AG04450 (cell line): ENCODE results near the gene ST3GAL5. TPM values are rescaled to one million over a fixed set of nuclear protein-coding genes. Genes with fewer than 3 reads are reported as not detected.

ENCODE experiments used
- CTCF ChIA-PET: fragments of 300-600, 350-600 bp; formaldehyde crosslinking; extraction: SDS; loops from one replicate; lab custom pipeline; 2022; ENCODE audit warnings: antibody characterized with exemption, inconsistent platforms; lab: Charles Lee
- POLR2A ChIA-PET: fragments of 350-600 bp; formaldehyde crosslinking; extraction: SDS; loops from one replicate; lab custom pipeline; 2021; ENCODE audit warnings: antibody characterized with exemption, inconsistent platforms; lab: Yijun Ruan, JAX
- DNase-seq: peaks from one replicate; pipeline ENCODE4 v3.0.0-alpha.2; 2011; ENCODE audit warnings: low read depth, low spot score
- H3K27ac ChIP-seq: one replicate; pipeline ENCODE4 v1.5.1; 2012; ENCODE audit warnings: low read depth, low read length, control low read depth
- H3K27me3 ChIP-seq: one replicate; pipeline ENCODE4 v1.6.0; 2012; ENCODE audit warnings: low read length; ENCODE audit not compliant: control insufficient read depth, insufficient read depth
- H3K4me3 ChIP-seq: 2 replicates; pipeline ENCODE4 v1.5.1; 2011; ENCODE audit warnings: mild to moderate bottlenecking, low read depth, low read length, control low read depth
- H3K9me3 ChIP-seq: 2 replicates; pipeline ENCODE4 v1.5.1; 2012; ENCODE audit warnings: low read length; ENCODE audit not compliant: control insufficient read depth, insufficient read depth
- CTCF ChIP-seq: IDR thresholded peaks from 2 replicates; pipeline ENCODE4 v1.5.1; 2011; ENCODE audit warnings: low read depth, low read length, control low read depth, inconsistent platforms
- polyA plus RNA-seq: library from polyadenylated mRNA; depleted of rRNA; stranded (reverse); fragments of >200 nt; gene quantifications from 2 replicates; pipeline ENCODE4 v1.2.3, GENCODE V29; 2011

ST3GAL5 gene
- polyA plus RNA-seq, 1 experiment: 26.8 TPM

- no peaks in the 10 kb centered on the region for H3K27me3 ChIP-seq
- POLR2A ChIA-PET: no interaction called here
- H3K4me3 ChIP-seq: no peak overlapping the region
- DNase-seq: no peak
- CTCF ChIA-PET: interaction anchor here (1.0 kb wide), 1 partner anchor 103 kb away, joined by 3 read pairs; no protein-coding TSS in a partner anchor
- H3K27ac ChIP-seq: no peak overlapping the region
- H3K9me3 ChIP-seq: peaks cover 2% of the 10 kb centered on the region; the same call in 1 of the 2 replicates
- no peak for TF ChIP-seq CTCF
Observed at GRCh38 chr2:85930129-85931124, 41.6 kb upstream of the ST3GAL5 start.

GRCh38 chr2:85929096-85930050 is 40.6 kb upstream of the ST3GAL5 start:
- Histone ChIP-seq H3K27me3 (no peaks in the 10 kb centered on the region), H3K27ac (no peak overlapping the region), H3K9me3 (peaks cover 2% of the 10 kb centered on the region; the same call in 1 of the 2 replicates), H3K4me3 (no peak overlapping the region)
- DNase-seq: no peak
- no peak for TF ChIP-seq CTCF
- CTCF ChIA-PET: no interaction called here
- POLR2A ChIA-PET: no interaction called here

- no peak for DNase-seq
- POLR2A ChIA-PET: no interaction called here
- Histone ChIP-seq H3K9me3 (peaks cover 2% of the 10 kb centered on the region; the same call in 1 of the 2 replicates), H3K27me3 (no peaks in the 10 kb centered on the region), H3K4me3 (no peak overlapping the region), H3K27ac (no peak overlapping the region)
- no peak for TF ChIP-seq CTCF
- CTCF ChIA-PET: no interaction called here
Observed at GRCh38 chr2:85926931-85927661, 38.3 kb upstream of the ST3GAL5 start.

- Histone ChIP-seq H3K27me3 (no peaks in the 10 kb centered on the region), H3K4me3 (no peak overlapping the region), H3K9me3 (peaks cover 2% of the 10 kb centered on the region; the same call in 1 of the 2 replicates), H3K27ac (no peak overlapping the region)
- POLR2A ChIA-PET: no interaction called here
- DNase-seq: no peak
- CTCF ChIA-PET: no interaction called here
- no peak for TF ChIP-seq CTCF
Observed at GRCh38 chr2:85926526-85926925, 37.7 kb upstream of the ST3GAL5 start.
